WTC11 (cell line): ENCODE measurements around the gene OR11H7. TPM values are rescaled to one million over a fixed set of nuclear protein-coding genes. Genes with fewer than 3 reads are reported as not detected.
"Not testable (repeated sequence)": the region's sequence is repeated elsewhere in the genome, so short reads cannot be mapped to it uniquely, and the experiment has no call there.

Experiments
- ATAC-seq: fragments of 200-7000 bp; cut with Tn5 transposase; 2 replicates; pipeline ENCODE4 v1.10.0; 2021; ENCODE audit warnings: mild to moderate bottlenecking, moderate library complexity
- CTCF ChIA-PET: fragments of 300-600 bp; sonication (Branson Sonifier 250); formaldehyde crosslinking; loops from one replicate; lab custom pipeline; 2021; ENCODE audit warnings: antibody characterized with exemption; lab: Charles Lee
- POLR2A ChIA-PET: fragments of 350-600 bp; sonication (Branson Sonifier 250); formaldehyde crosslinking; loops from one replicate; lab custom pipeline; 2021; ENCODE audit warnings: antibody characterized with exemption; lab: Charles Lee
- DNase-seq: peaks from one replicate; pipeline ENCODE4 v3.0.0; 2021; ENCODE audit warnings: low spot score
- H3K27ac Mint-ChIP-seq: 2 replicates; pipeline ENCODE4 v1.8.0; 2021; ENCODE audit warnings: mixed read lengths
- H3K27me3 Mint-ChIP-seq: 2 replicates; pipeline ENCODE4 v1.8.0; 2021; ENCODE audit warnings: low read depth, mild to moderate bottlenecking, moderate library complexity, mixed read lengths
- H3K36me3 Mint-ChIP-seq: 2 replicates; pipeline ENCODE4 v1.8.0; 2021; ENCODE audit warnings: mixed read lengths
- H3K4me1 Mint-ChIP-seq: 2 replicates; pipeline ENCODE4 v1.8.0; 2022; ENCODE audit warnings: mixed read lengths
- H3K4me3 Mint-ChIP-seq: 2 replicates; pipeline ENCODE4 v1.8.0; 2021; ENCODE audit warnings: mild to moderate bottlenecking, moderate library complexity, mixed read lengths
- H3K9me3 Mint-ChIP-seq: 2 replicates; pipeline ENCODE4 v1.8.0; 2021; ENCODE audit warnings: mixed read lengths
- ATF3 ChIP-seq: sonication (generic); formaldehyde crosslinking; conservative IDR thresholded peaks from 2 replicates; pipeline ENCODE4 v1.8.1; 2022; ENCODE audit warnings: mild to moderate bottlenecking, missing genetic modification reagents
- CDX4 ChIP-seq: fragments of 250-450 bp; sonication (Bioruptor Pico); IDR thresholded peaks from 2 replicates; pipeline ENCODE4 v1.9.0; 2021; ENCODE audit warnings: moderate library complexity, mild to moderate bottlenecking, inconsistent platforms, borderline replicate concordance
- CREB1 ChIP-seq: sonication (generic); formaldehyde crosslinking; IDR thresholded peaks from 2 replicates; pipeline ENCODE4 v1.8.0; 2023; ENCODE audit warnings: mild to moderate bottlenecking, missing genetic modification reagents
- ESRRA ChIP-seq: sonication (generic); formaldehyde crosslinking; IDR thresholded peaks from 2 replicates; pipeline ENCODE4 v1.8.1; 2022; ENCODE audit warnings: mild to moderate bottlenecking, missing genetic modification reagents, borderline replicate concordance
- GABPB1 ChIP-seq: sonication (generic); formaldehyde crosslinking; IDR thresholded peaks from 2 replicates; pipeline ENCODE4 v1.8.1; 2023; ENCODE audit warnings: mild to moderate bottlenecking, missing genetic modification reagents
- HMGA2 ChIP-seq: fragments of 250-450 bp; sonication (Bioruptor Pico); IDR thresholded peaks from 2 replicates; pipeline ENCODE4 v1.4.0; 2021; ENCODE audit warnings: mild to moderate bottlenecking, moderate library complexity
- IRF2 ChIP-seq: sonication (generic); formaldehyde crosslinking; IDR thresholded peaks from 2 replicates; pipeline ENCODE4 v1.8.0; 2022; ENCODE audit warnings: low read depth, missing genetic modification reagents, borderline replicate concordance
- JUN ChIP-seq: sonication (generic); formaldehyde crosslinking; IDR thresholded peaks from 2 replicates; pipeline ENCODE4 v1.8.0; 2023; ENCODE audit warnings: mild to moderate bottlenecking, missing genetic modification reagents
- RORB ChIP-seq: fragments of 250-450 bp; sonication (Bioruptor Pico); IDR thresholded peaks from 2 replicates; pipeline ENCODE4 v1.9.0; 2021; ENCODE audit warnings: mild to moderate bottlenecking
- TEAD4 ChIP-seq: sonication (generic); formaldehyde crosslinking; IDR thresholded peaks from 2 replicates; pipeline ENCODE4 v1.8.0; 2022; ENCODE audit warnings: mild to moderate bottlenecking, missing genetic modification reagents
- TP53 ChIP-seq: sonication (generic); formaldehyde crosslinking; IDR thresholded peaks from 2 replicates; pipeline ENCODE4 v1.8.1; 2023; ENCODE audit warnings: mild to moderate bottlenecking, missing genetic modification reagents
- ZNF138 ChIP-seq: sonication (generic); formaldehyde crosslinking; conservative IDR thresholded peaks from 2 replicates; pipeline ENCODE4 v1.8.1; 2022; ENCODE audit warnings: mild to moderate bottlenecking, moderate library complexity, missing genetic modification reagents
- total RNA-seq: library from RNA; stranded (reverse); gene quantifications from 3 replicates; pipeline ENCODE4 v1.2.3, GENCODE V29; 2021
- TF ChIP-seq, protein P1 (sequence below): sonication (generic); formaldehyde crosslinking; IDR thresholded peaks from 2 replicates; pipeline ENCODE4 v1.8.0; 2023; ENCODE audit warnings: missing genetic modification reagents
- TF ChIP-seq, protein P2 (sequence below): sonication (generic); formaldehyde crosslinking; IDR thresholded peaks from 2 replicates; pipeline ENCODE4 v1.8.1; 2022; ENCODE audit warnings: low read depth, mild to moderate bottlenecking, moderate library complexity, missing genetic modification reagents, borderline replicate concordance
- TF ChIP-seq, protein P3 (sequence below): fragments of 250-450 bp; sonication (Bioruptor Pico); IDR thresholded peaks from 2 replicates; pipeline ENCODE4 v2.1.2; 2022; ENCODE audit warnings: mild to moderate bottlenecking, moderate library complexity

OR11H7 gene
- total RNA-seq, 1 experiment from 2014 or later = not detected

GRCh38 chr14:20262642-20263128 lies 33.9 kb downstream of the OR11H7 start:
- Mint-ChIP-seq H3K27ac (no peak overlapping the region), H3K9me3 (peaks cover 41% of the 10 kb centered on the region), H3K4me3 (no peak overlapping the region), H3K36me3 (peaks cover 11% of the 10 kb centered on the region), H3K27me3 (no peaks in the 10 kb centered on the region; the same call in 1 of the 2 replicates)
- ChIA-PET POLR2A (no interaction called here), CTCF (no interaction called here)
- no peak for TF ChIP-seq CDX4 (CRISPR knock-in tag)
- peak; percentile 67; the same call in 1 of the 2 replicates for TF ChIP-seq GABPB1 (CRISPR knock-in tag)
- TF ChIP-seq, protein P1, sequence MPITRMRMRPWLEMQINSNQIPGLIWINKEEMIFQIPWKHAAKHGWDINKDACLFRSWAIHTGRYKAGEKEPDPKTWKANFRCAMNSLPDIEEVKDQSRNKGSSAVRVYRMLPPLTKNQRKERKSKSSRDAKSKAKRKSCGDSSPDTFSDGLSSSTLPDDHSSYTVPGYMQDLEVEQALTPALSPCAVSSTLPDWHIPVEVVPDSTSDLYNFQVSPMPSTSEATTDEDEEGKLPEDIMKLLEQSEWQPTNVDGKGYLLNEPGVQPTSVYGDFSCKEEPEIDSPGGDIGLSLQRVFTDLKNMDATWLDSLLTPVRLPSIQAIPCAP (CRISPR knock-in tag) = no peak
- TF ChIP-seq, protein P2, sequence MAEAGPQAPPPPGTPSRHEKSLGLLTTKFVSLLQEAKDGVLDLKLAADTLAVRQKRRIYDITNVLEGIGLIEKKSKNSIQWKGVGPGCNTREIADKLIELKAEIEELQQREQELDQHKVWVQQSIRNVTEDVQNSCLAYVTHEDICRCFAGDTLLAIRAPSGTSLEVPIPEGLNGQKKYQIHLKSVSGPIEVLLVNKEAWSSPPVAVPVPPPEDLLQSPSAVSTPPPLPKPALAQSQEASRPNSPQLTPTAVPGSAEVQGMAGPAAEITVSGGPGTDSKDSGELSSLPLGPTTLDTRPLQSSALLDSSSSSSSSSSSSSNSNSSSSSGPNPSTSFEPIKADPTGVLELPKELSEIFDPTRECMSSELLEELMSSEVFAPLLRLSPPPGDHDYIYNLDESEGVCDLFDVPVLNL (CRISPR knock-in tag) = no peak
- no peak for TF ChIP-seq ATF3 (CRISPR knock-in tag)
- TF ChIP-seq, all 79 proteins: peak for 1
- no peak for DNase-seq
- peak; percentile 46 for ATAC-seq
- no peaks in the 10 kb centered on the region; the same call in 1 of the 2 replicates for H3K4me1 Mint-ChIP-seq

GRCh38 chr14:20264361-20264760 lies 35.6 kb downstream of the OR11H7 start:
- POLR2A ChIA-PET, H3K27me3 Mint-ChIP-seq, CTCF ChIA-PET, DNase-seq, H3K27ac Mint-ChIP-seq, H3K4me1 Mint-ChIP-seq, ATAC-seq, H3K4me3 Mint-ChIP-seq: not testable (repeated sequence)
- Mint-ChIP-seq H3K9me3 (peaks cover 46% of the 10 kb centered on the region), H3K36me3 (peaks cover 11% of the 10 kb centered on the region)

DNA sequence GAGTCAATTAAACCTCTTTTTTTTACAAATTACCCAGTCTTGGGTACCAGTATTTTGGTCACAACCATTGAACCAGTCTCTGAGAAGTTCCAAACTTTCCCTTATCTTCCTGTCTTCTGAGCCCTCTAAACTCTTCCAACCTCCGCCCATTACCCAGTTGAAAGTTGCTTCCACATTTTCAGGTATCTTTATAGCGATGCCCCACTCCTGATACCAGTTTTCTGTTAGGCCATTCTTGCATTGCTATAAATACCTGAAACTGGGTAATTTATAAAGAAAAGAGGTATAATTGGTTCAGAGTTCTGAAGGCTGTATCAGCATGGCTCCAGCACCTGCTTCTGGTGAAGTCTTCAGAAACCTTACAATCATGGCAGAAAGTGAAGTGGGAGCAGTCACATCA lies 45.3 kb downstream of the OR11H7 start:
- no peak for DNase-seq
- no peaks in the 10 kb centered on the region; the same call in none of the 2 replicates for H3K27me3 Mint-ChIP-seq
- ChIA-PET POLR2A (no interaction called here), CTCF (no interaction called here)
- H3K36me3 Mint-ChIP-seq = peaks cover 67% of the 10 kb centered on the region
- H3K9me3 Mint-ChIP-seq = peaks cover 92% of the 10 kb centered on the region
- H3K27ac Mint-ChIP-seq = no peak overlapping the region
- H3K4me1 Mint-ChIP-seq = no peaks in the 10 kb centered on the region
- TF ChIP-seq RORB (CRISPR knock-in tag) = no peak
- TF ChIP-seq, protein P3, sequence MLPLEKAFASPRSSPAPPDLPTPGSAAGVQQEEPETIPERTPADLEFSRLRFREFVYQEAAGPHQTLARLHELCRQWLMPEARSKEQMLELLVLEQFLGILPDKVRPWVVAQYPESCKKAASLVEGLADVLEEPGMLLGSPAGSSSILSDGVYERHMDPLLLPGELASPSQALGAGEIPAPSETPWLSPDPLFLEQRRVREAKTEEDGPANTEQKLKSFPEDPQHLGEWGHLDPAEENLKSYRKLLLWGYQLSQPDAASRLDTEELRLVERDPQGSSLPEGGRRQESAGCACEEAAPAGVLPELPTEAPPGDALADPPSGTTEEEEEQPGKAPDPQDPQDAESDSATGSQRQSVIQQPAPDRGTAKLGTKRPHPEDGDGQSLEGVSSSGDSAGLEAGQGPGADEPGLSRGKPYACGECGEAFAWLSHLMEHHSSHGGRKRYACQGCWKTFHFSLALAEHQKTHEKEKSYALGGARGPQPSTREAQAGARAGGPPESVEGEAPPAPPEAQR (CRISPR knock-in tag) = no peak
- no peak for TF ChIP-seq ZNF138 (CRISPR knock-in tag)
- no peak for TF ChIP-seq CREB1 (CRISPR knock-in tag)
- no peak for ATAC-seq
- H3K4me3 Mint-ChIP-seq = no peak overlapping the region

GRCh38 chr14:20277409-20277808 lies 48.6 kb downstream of the OR11H7 start:
- no peak for ATAC-seq
- TF ChIP-seq TEAD4 (CRISPR knock-in tag) (no peak), CDX4 (CRISPR knock-in tag) (no peak), ESRRA (CRISPR knock-in tag) (no peak), IRF2 (CRISPR knock-in tag) (no peak), ZNF138 (CRISPR knock-in tag) (no peak), TP53 (CRISPR knock-in tag) (no peak), JUN (CRISPR knock-in tag) (no peak), HMGA2 (CRISPR knock-in tag) (no peak)
- TF ChIP-seq, protein P3 (CRISPR knock-in tag) = no peak
- TF ChIP-seq, all 79 proteins: peak for 0
- Mint-ChIP-seq H3K36me3 (peaks cover 82% of the 10 kb centered on the region), H3K27ac (no peak overlapping the region), H3K4me3 (no peak overlapping the region), H3K4me1 (no peaks in the 10 kb centered on the region), H3K9me3 (peaks cover 88% of the 10 kb centered on the region), H3K27me3 (peaks cover 2% of the 10 kb centered on the region; the same call in 1 of the 2 replicates)
- ChIA-PET CTCF (no interaction called here), POLR2A (no interaction called here)
- no peak for DNase-seq
